Astrocyte (in vitro differentiated cells and primary cell): ENCODE data around the gene GRIA1. TPM values are rescaled to one million over a fixed set of nuclear protein-coding genes. Genes with fewer than 3 reads are reported as not detected.

Source experiments
- DNase-seq: peaks from one replicate; pipeline ENCODE4 v3.0.0-alpha.2; 2010; ENCODE audit warnings: low read depth
- FAIRE-seq: peaks from 2 replicates; lab custom pipeline; 2011; peaks lifted over from hg19 to GRCh38; lab: Jason Lieb, UNC
- H2AFZ ChIP-seq: 2 replicates; pipeline ENCODE4 v1.6.0; 2012; ENCODE audit warnings: low read depth, low read length, inconsistent platforms
- H3K27ac ChIP-seq: 2 replicates; pipeline ENCODE4 v1.5.1; 2011; ENCODE audit warnings: low read depth, low read length, inconsistent platforms
- H3K27me3 ChIP-seq: 2 replicates; pipeline ENCODE4 v1.6.0; 2011; ENCODE audit warnings: low read length, inconsistent platforms; ENCODE audit not compliant: insufficient read depth
- H3K36me3 ChIP-seq: 2 replicates; pipeline ENCODE4 v1.5.1; 2011; ENCODE audit warnings: low read length, inconsistent platforms; ENCODE audit not compliant: insufficient read depth
- H3K4me1 ChIP-seq: 2 replicates; pipeline ENCODE4 v1.5.1; 2011; ENCODE audit warnings: low read length, inconsistent platforms; ENCODE audit not compliant: insufficient read depth
- H3K4me2 ChIP-seq: 2 replicates; pipeline ENCODE4 v1.6.0; 2012; ENCODE audit warnings: low read length, inconsistent platforms
- H3K4me3 ChIP-seq: 2 replicates; pipeline ENCODE4 v1.5.1; 2011; ENCODE audit warnings: low read depth, mild to moderate bottlenecking, low read length, inconsistent platforms; ENCODE audit not compliant: insufficient read depth
- H3K79me2 ChIP-seq: 2 replicates; pipeline ENCODE4 v1.6.0; 2012; ENCODE audit warnings: mild to moderate bottlenecking, low read length, inconsistent platforms; ENCODE audit not compliant: insufficient read depth
- H3K9ac ChIP-seq: 2 replicates; pipeline ENCODE4 v1.6.0; 2012; ENCODE audit warnings: mild to moderate bottlenecking, low read length, inconsistent platforms
- H3K9me3 ChIP-seq: 2 replicates; pipeline ENCODE4 v1.5.1; 2012; ENCODE audit warnings: low read depth, mild to moderate bottlenecking, low read length, inconsistent platforms; ENCODE audit not compliant: insufficient read depth
- H4K20me1 ChIP-seq: 2 replicates; pipeline ENCODE4 v1.6.0; 2012; ENCODE audit warnings: low read length, inconsistent platforms; ENCODE audit not compliant: insufficient read depth
- H3K27ac Mint-ChIP-seq: one replicate; pipeline ENCODE4 v1.8.0; 2021; ENCODE audit warnings: mild to moderate bottlenecking, mixed read lengths; ENCODE audit not compliant: unreplicated experiment
- H3K27me3 Mint-ChIP-seq: one replicate; pipeline ENCODE4 v1.8.0; 2021; ENCODE audit warnings: low read depth, mixed read lengths; ENCODE audit not compliant: unreplicated experiment
- H3K36me3 Mint-ChIP-seq: one replicate; pipeline ENCODE4 v1.8.0; 2021; ENCODE audit warnings: low read depth, mixed read lengths; ENCODE audit not compliant: unreplicated experiment
- H3K4me1 Mint-ChIP-seq: one replicate; pipeline ENCODE4 v1.8.0; 2021; ENCODE audit warnings: low read depth, mixed read lengths; ENCODE audit not compliant: unreplicated experiment
- H3K4me3 Mint-ChIP-seq: one replicate; pipeline ENCODE4 v1.8.0; 2021; ENCODE audit warnings: mild to moderate bottlenecking, moderate library complexity, mixed read lengths; ENCODE audit not compliant: unreplicated experiment
- H3K9me3 Mint-ChIP-seq: one replicate; pipeline ENCODE4 v1.8.0; 2021; ENCODE audit warnings: mild to moderate bottlenecking, mixed read lengths; ENCODE audit not compliant: unreplicated experiment
- CTCF ChIP-seq: IDR thresholded peaks from 2 replicates; pipeline ENCODE4 v1.5.1; 2011; ENCODE audit warnings: low read depth, mild to moderate bottlenecking, inconsistent platforms, low read length, moderate library complexity; ENCODE audit not compliant: insufficient read depth
- EZH2 ChIP-seq: IDR thresholded peaks from 2 replicates; pipeline ENCODE4 v1.6.1; 2012; ENCODE audit warnings: mild to moderate bottlenecking, low read length, inconsistent platforms; ENCODE audit not compliant: insufficient read depth
- total RNA-seq: library from RNA; stranded (reverse); gene quantifications from 2 replicates; pipeline ENCODE4 v1.2.1, GENCODE V29; 2021

Gene GRIA1
- total RNA-seq, 1 donor from 2014 or later = 5.4 TPM

- Histone ChIP-seq H3K4me1 (no peaks in the 10 kb centered on the region), H2AFZ (no peak overlapping the region), H3K79me2 (no peaks in the 10 kb centered on the region), H3K27ac (no peak overlapping the region), H3K9ac (no peak overlapping the region), H3K36me3 (no peaks in the 10 kb centered on the region), H4K20me1 (no peaks in the 10 kb centered on the region), H3K4me2 (no peak overlapping the region), H3K27me3 (no peaks in the 10 kb centered on the region), H3K4me3 (no peak overlapping the region), H3K9me3 (no peaks in the 10 kb centered on the region)
- Mint-ChIP-seq H3K36me3 (no peaks in the 10 kb centered on the region), H3K9me3 (peaks cover 3% of the 10 kb centered on the region), H3K4me3 (no peak overlapping the region), H3K4me1 (peaks cover 4% of the 10 kb centered on the region), H3K27me3 (no peaks in the 10 kb centered on the region), H3K27ac (no peak overlapping the region)
- TF ChIP-seq CTCF (no peak), EZH2 (no peak)
- no peak for FAIRE-seq
- DNase-seq = no peak
These were observed 251.6 kb downstream of the GRIA1 start for GRCh38 chr5:153742060-153742459.

GRCh38 chr5:153744751-153745150, 254.3 kb downstream of the GRIA1 start:
- Mint-ChIP-seq H3K4me3 (no peak overlapping the region), H3K27ac (no peak overlapping the region)
- FAIRE-seq = no peak

More at GRCh38 chr5:153744751-153745150, 254.3 kb downstream of the GRIA1 start:
- Histone ChIP-seq H3K9ac (no peak overlapping the region), H3K36me3 (no peaks in the 10 kb centered on the region), H3K9me3 (no peaks in the 10 kb centered on the region), H3K79me2 (no peaks in the 10 kb centered on the region), H2AFZ (no peak overlapping the region), H3K4me2 (no peak overlapping the region), H3K4me3 (no peak overlapping the region), H3K27ac (no peak overlapping the region), H3K4me1 (no peaks in the 10 kb centered on the region), H3K27me3 (no peaks in the 10 kb centered on the region), H4K20me1 (no peaks in the 10 kb centered on the region)
- H3K4me1 Mint-ChIP-seq = peaks cover 4% of the 10 kb centered on the region
- no peak for DNase-seq
- no peaks in the 10 kb centered on the region for H3K9me3 Mint-ChIP-seq
- TF ChIP-seq CTCF (no peak), EZH2 (no peak)
- H3K27me3 Mint-ChIP-seq = no peaks in the 10 kb centered on the region
- no peaks in the 10 kb centered on the region for H3K36me3 Mint-ChIP-seq
